ENCODE measurements around the gene LRP1B.

DNA sequence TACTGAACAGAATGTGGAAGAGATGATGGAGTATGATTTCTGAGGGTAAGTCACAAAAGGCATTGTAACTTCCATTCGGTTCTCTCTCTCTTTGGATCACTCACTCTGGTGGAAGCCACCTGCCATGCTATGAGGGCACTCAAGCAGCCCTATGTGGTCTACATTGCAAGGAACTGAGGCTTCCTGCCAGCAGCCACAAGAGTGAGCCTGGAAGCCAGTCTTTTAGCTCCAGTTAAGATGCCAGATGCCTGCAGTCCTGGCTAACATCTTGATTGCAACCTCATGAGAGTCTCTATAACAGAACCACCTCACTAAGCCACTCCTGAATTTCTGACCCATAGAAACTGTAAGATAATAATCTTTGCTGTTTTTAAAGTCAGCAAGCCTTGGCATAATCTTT is 935.7 kb downstream of the LRP1B start:
- TF ChIP-seq, protein P1, sequence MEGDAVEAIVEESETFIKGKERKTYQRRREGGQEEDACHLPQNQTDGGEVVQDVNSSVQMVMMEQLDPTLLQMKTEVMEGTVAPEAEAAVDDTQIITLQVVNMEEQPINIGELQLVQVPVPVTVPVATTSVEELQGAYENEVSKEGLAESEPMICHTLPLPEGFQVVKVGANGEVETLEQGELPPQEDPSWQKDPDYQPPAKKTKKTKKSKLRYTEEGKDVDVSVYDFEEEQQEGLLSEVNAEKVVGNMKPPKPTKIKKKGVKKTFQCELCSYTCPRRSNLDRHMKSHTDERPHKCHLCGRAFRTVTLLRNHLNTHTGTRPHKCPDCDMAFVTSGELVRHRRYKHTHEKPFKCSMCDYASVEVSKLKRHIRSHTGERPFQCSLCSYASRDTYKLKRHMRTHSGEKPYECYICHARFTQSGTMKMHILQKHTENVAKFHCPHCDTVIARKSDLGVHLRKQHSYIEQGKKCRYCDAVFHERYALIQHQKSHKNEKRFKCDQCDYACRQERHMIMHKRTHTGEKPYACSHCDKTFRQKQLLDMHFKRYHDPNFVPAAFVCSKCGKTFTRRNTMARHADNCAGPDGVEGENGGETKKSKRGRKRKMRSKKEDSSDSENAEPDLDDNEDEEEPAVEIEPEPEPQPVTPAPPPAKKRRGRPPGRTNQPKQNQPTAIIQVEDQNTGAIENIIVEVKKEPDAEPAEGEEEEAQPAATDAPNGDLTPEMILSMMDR (IDR thresholded peaks at IDR 0.05; ENCODE audit: low read depth, low read length, missing input control), result no peak
- TF ChIP-seq HNF4G (IDR thresholded peaks at IDR 0.05) (no peak), TAF1 (conservative IDR thresholded peaks at IDR 0.05) (no peak), YY1 (IDR thresholded peaks at IDR 0.05) (no peak), RAD21 (IDR thresholded peaks at IDR 0.05) (no peak), GABPA (IDR thresholded peaks at IDR 0.05 in 1 of 2, conservative IDR thresholded peaks at IDR 0.05 in 1 of 2) (no peak), SP1 (IDR thresholded peaks at IDR 0.05) (no peak)
- TF ChIP-seq, protein P2, sequence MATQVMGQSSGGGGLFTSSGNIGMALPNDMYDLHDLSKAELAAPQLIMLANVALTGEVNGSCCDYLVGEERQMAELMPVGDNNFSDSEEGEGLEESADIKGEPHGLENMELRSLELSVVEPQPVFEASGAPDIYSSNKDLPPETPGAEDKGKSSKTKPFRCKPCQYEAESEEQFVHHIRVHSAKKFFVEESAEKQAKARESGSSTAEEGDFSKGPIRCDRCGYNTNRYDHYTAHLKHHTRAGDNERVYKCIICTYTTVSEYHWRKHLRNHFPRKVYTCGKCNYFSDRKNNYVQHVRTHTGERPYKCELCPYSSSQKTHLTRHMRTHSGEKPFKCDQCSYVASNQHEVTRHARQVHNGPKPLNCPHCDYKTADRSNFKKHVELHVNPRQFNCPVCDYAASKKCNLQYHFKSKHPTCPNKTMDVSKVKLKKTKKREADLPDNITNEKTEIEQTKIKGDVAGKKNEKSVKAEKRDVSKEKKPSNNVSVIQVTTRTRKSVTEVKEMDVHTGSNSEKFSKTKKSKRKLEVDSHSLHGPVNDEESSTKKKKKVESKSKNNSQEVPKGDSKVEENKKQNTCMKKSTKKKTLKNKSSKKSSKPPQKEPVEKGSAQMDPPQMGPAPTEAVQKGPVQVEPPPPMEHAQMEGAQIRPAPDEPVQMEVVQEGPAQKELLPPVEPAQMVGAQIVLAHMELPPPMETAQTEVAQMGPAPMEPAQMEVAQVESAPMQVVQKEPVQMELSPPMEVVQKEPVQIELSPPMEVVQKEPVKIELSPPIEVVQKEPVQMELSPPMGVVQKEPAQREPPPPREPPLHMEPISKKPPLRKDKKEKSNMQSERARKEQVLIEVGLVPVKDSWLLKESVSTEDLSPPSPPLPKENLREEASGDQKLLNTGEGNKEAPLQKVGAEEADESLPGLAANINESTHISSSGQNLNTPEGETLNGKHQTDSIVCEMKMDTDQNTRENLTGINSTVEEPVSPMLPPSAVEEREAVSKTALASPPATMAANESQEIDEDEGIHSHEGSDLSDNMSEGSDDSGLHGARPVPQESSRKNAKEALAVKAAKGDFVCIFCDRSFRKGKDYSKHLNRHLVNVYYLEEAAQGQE (IDR thresholded peaks at IDR 0.05), result no peak
- TF ChIP-seq, protein P3, sequence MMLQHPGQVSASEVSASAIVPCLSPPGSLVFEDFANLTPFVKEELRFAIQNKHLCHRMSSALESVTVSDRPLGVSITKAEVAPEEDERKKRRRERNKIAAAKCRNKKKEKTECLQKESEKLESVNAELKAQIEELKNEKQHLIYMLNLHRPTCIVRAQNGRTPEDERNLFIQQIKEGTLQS (IDR thresholded peaks at IDR 0.05), result no peak
- TF ChIP-seq, protein P4, sequence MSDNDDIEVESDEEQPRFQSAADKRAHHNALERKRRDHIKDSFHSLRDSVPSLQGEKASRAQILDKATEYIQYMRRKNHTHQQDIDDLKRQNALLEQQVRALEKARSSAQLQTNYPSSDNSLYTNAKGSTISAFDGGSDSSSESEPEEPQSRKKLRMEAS (IDR thresholded peaks at IDR 0.05), result no peak
- TF ChIP-seq, protein P5, sequence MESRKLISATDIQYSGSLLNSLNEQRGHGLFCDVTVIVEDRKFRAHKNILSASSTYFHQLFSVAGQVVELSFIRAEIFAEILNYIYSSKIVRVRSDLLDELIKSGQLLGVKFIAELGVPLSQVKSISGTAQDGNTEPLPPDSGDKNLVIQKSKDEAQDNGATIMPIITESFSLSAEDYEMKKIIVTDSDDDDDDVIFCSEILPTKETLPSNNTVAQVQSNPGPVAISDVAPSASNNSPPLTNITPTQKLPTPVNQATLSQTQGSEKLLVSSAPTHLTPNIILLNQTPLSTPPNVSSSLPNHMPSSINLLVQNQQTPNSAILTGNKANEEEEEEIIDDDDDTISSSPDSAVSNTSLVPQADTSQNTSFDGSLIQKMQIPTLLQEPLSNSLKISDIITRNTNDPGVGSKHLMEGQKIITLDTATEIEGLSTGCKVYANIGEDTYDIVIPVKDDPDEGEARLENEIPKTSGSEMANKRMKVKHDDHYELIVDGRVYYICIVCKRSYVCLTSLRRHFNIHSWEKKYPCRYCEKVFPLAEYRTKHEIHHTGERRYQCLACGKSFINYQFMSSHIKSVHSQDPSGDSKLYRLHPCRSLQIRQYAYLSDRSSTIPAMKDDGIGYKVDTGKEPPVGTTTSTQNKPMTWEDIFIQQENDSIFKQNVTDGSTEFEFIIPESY (IDR thresholded peaks at IDR 0.05), result no peak
